ENCODE measurements around the gene ACAT1. TPM values are rescaled to one million over a fixed set of nuclear protein-coding genes. Genes with fewer than 3 reads are reported as not detected.
"Not testable (repeated sequence)": the region's sequence is repeated elsewhere in the genome, so short reads cannot be mapped to it uniquely, and the experiment has no call there.

The ACAT1 gene
- total RNA-seq, 2 donors from 2014 or later, result 51.5 to 130 TPM

- Histone ChIP-seq H3K27me3 (no peaks in the 10 kb centered on the region), H3K27ac (no peak overlapping the region), H3K36me3 (no peaks in the 10 kb centered on the region), H3K9me3 (no peaks in the 10 kb centered on the region), H3K9ac (ENCODE audit: low read depth in 2 of 2, low read length in 2 of 2) (no peak overlapping the region), H3K4me1 (peaks cover 9% of the 10 kb centered on the region), H3K4me3 (no peak overlapping the region)
- intact Hi-C loops (cut with DNase I), result loop anchor here (10.0 kb wide), 1 partner anchor 537 kb away; no protein-coding TSS in a partner anchor
- TF ChIP-seq CTCF (IDR thresholded peaks at IDR 0.05), result peak; percentile 48
- no peak for DNase-seq
Measured at GRCh38 chr11:108117746-108118371, 3.5 kb upstream of the ACAT1 start.

GRCh38 chr11:108120936-108121273 lies 462 bp upstream of the ACAT1 start:
- H3K27me3 ChIP-seq; DNase-seq; intact Hi-C loops (cut with DNase I); H3K9me3 ChIP-seq; H3K9ac ChIP-seq (ENCODE audit: low read depth in 2 of 2, low read length in 2 of 2); H3K36me3 ChIP-seq: not testable (repeated sequence)
- peak overlapping the region; percentile 91 for H3K27ac ChIP-seq
- peak overlapping the region; percentile 90 for H3K4me3 ChIP-seq
- H3K4me1 ChIP-seq, result peaks cover 16% of the 10 kb centered on the region

- Histone ChIP-seq H3K9ac (ENCODE audit: low read depth in 2 of 2, low read length in 2 of 2) (peak overlapping the region in 1 of 2 donors; percentile 75), H3K27me3 (no peaks in the 10 kb centered on the region), H3K4me1 (peaks cover 16% of the 10 kb centered on the region), H3K9me3 (no peaks in the 10 kb centered on the region), H3K4me3 (peak overlapping the region; percentile 90), H3K36me3 (no peaks in the 10 kb centered on the region), H3K27ac (peak overlapping the region; percentile 91)
- TF ChIP-seq CTCF (IDR thresholded peaks at IDR 0.05), result no peak
- intact Hi-C loops (cut with DNase I), result no loop called here
- DNase-seq, result peak; percentile 45
Measured at GRCh38 chr11:108122166-108122628, 830 bp downstream of the ACAT1 start.

GRCh38 chr11:108125096-108125495 lies 3.7 kb downstream of the ACAT1 start:
- Histone ChIP-seq H3K9ac (ENCODE audit: low read depth in 2 of 2, low read length in 2 of 2) (no peak overlapping the region), H3K36me3 (no peaks in the 10 kb centered on the region), H3K9me3 (no peaks in the 10 kb centered on the region), H3K4me3 (no peak overlapping the region), H3K27me3 (no peaks in the 10 kb centered on the region), H3K27ac (no peak overlapping the region), H3K4me1 (peaks cover 16% of the 10 kb centered on the region)
- DNase-seq, result no peak
- TF ChIP-seq CTCF (IDR thresholded peaks at IDR 0.05), result no peak
- intact Hi-C loops (cut with DNase I), result no loop called here

- no peak for TF ChIP-seq CTCF (IDR thresholded peaks at IDR 0.05)
- no peaks in the 10 kb centered on the region for H3K27me3 ChIP-seq
- no peaks in the 10 kb centered on the region for H3K36me3 ChIP-seq
- H3K4me3 ChIP-seq, result no peak overlapping the region
- DNase-seq, result no peak
- H3K27ac ChIP-seq, result no peak overlapping the region
- H3K9me3 ChIP-seq, result no peaks in the 10 kb centered on the region
- no peak overlapping the region for H3K9ac ChIP-seq (ENCODE audit: low read depth in 2 of 2, low read length in 2 of 2)
- H3K4me1 ChIP-seq, result peaks cover 3% of the 10 kb centered on the region
- intact Hi-C loops (cut with DNase I), result no loop called here
Measured at GRCh38 chr11:108128772-108129171, 7.4 kb downstream of the ACAT1 start.

GRCh38 chr11:108131993-108132392 lies 10.6 kb downstream of the ACAT1 start:
- no peaks in the 10 kb centered on the region for H3K36me3 ChIP-seq
- intact Hi-C loops (cut with DNase I), result no loop called here
- H3K9me3 ChIP-seq, result no peaks in the 10 kb centered on the region
- H3K4me1 ChIP-seq, result no peaks in the 10 kb centered on the region
- H3K27ac ChIP-seq, result no peak overlapping the region
- H3K4me3 ChIP-seq, result no peak overlapping the region
- no peak for TF ChIP-seq CTCF (IDR thresholded peaks at IDR 0.05)
- no peaks in the 10 kb centered on the region for H3K27me3 ChIP-seq
- H3K9ac ChIP-seq (ENCODE audit: low read depth in 2 of 2, low read length in 2 of 2), result no peak overlapping the region
- DNase-seq, result no peak

GRCh38 chr11:108132993-108133538 lies 11.7 kb downstream of the ACAT1 start:
- H3K9ac ChIP-seq (ENCODE audit: low read depth in 2 of 2, low read length in 2 of 2); H3K27ac ChIP-seq; DNase-seq; intact Hi-C loops (cut with DNase I); H3K9me3 ChIP-seq; H3K27me3 ChIP-seq; H3K4me1 ChIP-seq; H3K36me3 ChIP-seq; H3K4me3 ChIP-seq: not testable (repeated sequence)

Data from colonic mucosa (tissue), 4 donors.